Inferior parietal cortex (tissue), 1 donor: ENCODE measurements around the gene GATA6.

Experiments
- DNase-seq: peaks from one replicate; pipeline ENCODE4 v3.0.0-alpha.2; 2016; ENCODE audit errors: extremely low spot score

Gene GATA6

GRCh38 chr18:22243513-22243912 is 74.1 kb downstream of the GATA6 start:
- DNase-seq, result no peak

DNA sequence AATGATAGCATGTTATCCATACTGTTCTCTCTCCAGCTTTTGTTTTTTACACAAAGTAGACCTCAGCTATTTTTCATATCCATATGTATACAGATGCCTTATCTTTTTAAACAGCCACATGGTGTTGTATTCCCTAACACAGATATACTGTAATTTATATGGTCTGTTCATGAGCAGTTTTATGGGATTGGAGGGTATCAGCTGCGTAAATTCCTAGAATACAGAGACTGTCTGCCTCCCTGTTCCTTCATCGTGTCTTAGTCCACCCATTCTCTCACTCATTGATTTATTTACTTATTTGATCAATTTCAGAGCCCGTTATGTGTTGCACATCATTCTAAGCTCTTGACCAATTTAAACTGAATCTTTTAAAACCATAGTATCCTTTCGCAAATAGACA is 80.6 kb downstream of the GATA6 start:
- DNase-seq, result no peak

DNA sequence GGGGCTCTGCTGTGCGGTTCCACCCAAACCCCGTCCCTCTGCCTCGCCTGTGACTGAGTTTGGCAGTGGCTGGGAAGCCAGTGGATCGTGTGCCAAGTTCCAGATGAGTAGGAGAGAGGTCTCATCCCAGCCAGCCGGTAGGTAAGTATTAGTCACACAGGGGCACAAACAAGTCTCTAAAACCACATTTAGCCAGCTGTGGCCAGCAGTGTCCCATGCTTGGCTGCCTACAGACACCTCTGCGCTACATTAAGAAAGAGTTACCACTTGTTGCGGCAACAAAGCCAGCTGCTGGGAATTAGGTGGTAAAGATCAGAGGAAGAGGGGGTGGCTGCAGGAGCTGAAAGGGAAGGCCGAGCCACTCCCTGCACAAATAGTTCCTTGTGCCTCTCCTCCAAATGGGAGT is 81.2 kb downstream of the GATA6 start:
- DNase-seq, result no peak
